Measurements from ENCODE around the gene DERA.
"Not testable (repeated sequence)": the region's sequence is repeated elsewhere in the genome, so short reads cannot be mapped to it uniquely, and the experiment has no call there.

Gene DERA

DNA sequence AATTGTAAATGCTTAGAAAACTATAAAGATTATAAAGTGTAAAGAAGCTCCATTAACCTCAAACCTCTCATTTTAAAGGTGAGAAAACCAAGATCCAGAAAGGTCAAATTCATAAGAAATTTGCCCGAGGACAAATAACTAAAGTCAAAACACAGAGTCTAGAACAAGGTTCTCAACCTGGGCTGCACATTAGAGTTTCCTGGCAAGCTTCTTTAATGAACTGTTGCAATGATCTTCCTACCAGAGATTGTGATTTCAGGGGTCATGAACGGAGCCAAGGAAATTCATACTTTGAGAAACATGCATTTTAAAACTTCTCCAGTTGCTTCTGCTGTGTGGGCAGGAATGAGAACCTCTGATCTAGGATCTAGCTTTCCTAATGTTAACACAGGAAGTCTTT, 86.8 kb downstream of the DERA start:
- DNase-seq: no peak
- no peak for TF ChIP-seq CTCF (IDR thresholded peaks at IDR 0.05; ENCODE audit: low read depth, low read length)

GRCh38 chr12:16002880-16003279, 91.7 kb downstream of the DERA start:
- Histone ChIP-seq H3K4me1 (no peaks in the 10 kb centered on the region), H3K9me3 (no peaks in the 10 kb centered on the region), H3K27me3 (no peaks in the 10 kb centered on the region), H3K4me3 (ENCODE audit: low read depth, low read length) (no peak overlapping the region), H3K36me3 (no peaks in the 10 kb centered on the region)
- no peak for TF ChIP-seq CTCF (IDR thresholded peaks at IDR 0.05; ENCODE audit: low read depth, low read length)
- DNase-seq: no peak

More for the DNA sequence above, 86.8 kb downstream of the DERA start:
- Histone ChIP-seq H3K4me1 (no peaks in the 10 kb centered on the region), H3K36me3 (no peaks in the 10 kb centered on the region), H3K9me3 (no peaks in the 10 kb centered on the region), H3K27me3 (no peaks in the 10 kb centered on the region), H3K4me3 (ENCODE audit: low read depth, low read length) (no peak overlapping the region)

- TF ChIP-seq CTCF (IDR thresholded peaks at IDR 0.05; ENCODE audit: low read depth, low read length): no peak
- no peaks in the 10 kb centered on the region for H3K4me1 ChIP-seq
- H3K36me3 ChIP-seq: no peaks in the 10 kb centered on the region
Observed at GRCh38 chr12:16003460-16003859, 92.3 kb downstream of the DERA start.

DNA sequence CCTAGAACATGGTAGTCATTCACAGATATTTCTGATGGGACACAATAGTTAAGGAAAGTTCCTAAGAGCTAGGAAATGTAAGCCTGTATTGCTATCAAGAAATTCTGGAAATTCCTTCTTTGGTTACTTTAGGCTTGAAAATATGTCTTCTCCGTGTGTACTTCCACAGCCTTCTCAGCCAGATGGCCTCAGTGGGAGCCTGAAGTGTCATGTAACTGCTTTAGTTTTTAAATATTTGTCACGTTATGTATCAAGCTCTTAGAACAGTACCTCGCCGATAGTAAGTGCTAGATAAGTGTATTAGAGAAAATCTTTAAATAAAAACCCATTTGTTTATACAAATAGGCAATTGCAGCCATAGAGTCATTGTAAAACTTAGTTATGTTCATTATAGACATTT, 95.6 kb downstream of the DERA start:
- H3K4me1 ChIP-seq: no peaks in the 10 kb centered on the region
- H3K4me3 ChIP-seq (ENCODE audit: low read depth, low read length): no peak overlapping the region
- H3K9me3 ChIP-seq: no peaks in the 10 kb centered on the region
- no peak for DNase-seq
- TF ChIP-seq CTCF (IDR thresholded peaks at IDR 0.05; ENCODE audit: low read depth, low read length): no peak
- no peaks in the 10 kb centered on the region for H3K36me3 ChIP-seq
- no peaks in the 10 kb centered on the region for H3K27me3 ChIP-seq

More at GRCh38 chr12:16003460-16003859, 92.3 kb downstream of the DERA start:
- DNase-seq: no peak
- H3K4me3 ChIP-seq (ENCODE audit: low read depth, low read length): no peak overlapping the region
- no peaks in the 10 kb centered on the region for H3K9me3 ChIP-seq
- H3K27me3 ChIP-seq: no peaks in the 10 kb centered on the region

DNA sequence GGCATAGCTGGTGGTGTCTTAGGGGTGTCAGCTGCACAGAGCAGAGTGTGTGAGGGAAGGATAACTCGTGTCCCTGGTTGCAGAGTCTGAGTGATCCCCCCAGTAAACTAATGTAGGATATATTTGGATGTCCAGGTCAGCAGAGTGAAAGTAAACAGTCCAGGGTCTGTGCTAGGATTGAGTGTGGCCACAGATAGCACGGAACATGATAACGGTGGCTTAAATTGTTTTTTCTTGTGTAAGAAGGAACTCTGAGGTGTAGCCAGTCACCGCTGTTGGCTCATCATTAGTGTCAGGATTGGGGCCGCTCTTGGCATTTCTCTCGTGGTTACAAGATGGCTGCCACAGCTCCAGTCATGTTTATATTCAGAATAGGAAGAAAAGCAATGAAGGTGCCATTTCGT, 97.3 kb downstream of the DERA start:
- no peaks in the 10 kb centered on the region for H3K9me3 ChIP-seq
- TF ChIP-seq CTCF (IDR thresholded peaks at IDR 0.05; ENCODE audit: low read depth, low read length): no peak
- H3K4me1 ChIP-seq: no peaks in the 10 kb centered on the region
- no peaks in the 10 kb centered on the region for H3K36me3 ChIP-seq
- no peak overlapping the region for H3K4me3 ChIP-seq (ENCODE audit: low read depth, low read length)
- no peak for DNase-seq
- H3K27me3 ChIP-seq: no peaks in the 10 kb centered on the region

GRCh38 chr12:16012117-16012516, 101.0 kb downstream of the DERA start:
- H3K4me1 ChIP-seq: no peaks in the 10 kb centered on the region
- no peak for TF ChIP-seq CTCF (IDR thresholded peaks at IDR 0.05; ENCODE audit: low read depth, low read length)
- H3K9me3 ChIP-seq: no peaks in the 10 kb centered on the region
- no peaks in the 10 kb centered on the region for H3K36me3 ChIP-seq
- H3K4me3 ChIP-seq (ENCODE audit: low read depth, low read length): no peak overlapping the region
- DNase-seq: no peak
- H3K27me3 ChIP-seq: no peaks in the 10 kb centered on the region

- H3K27me3 ChIP-seq; H3K9me3 ChIP-seq; H3K4me3 ChIP-seq (ENCODE audit: low read depth, low read length); DNase-seq; H3K4me1 ChIP-seq; H3K36me3 ChIP-seq: not testable (repeated sequence)
Observed at GRCh38 chr12:16013722-16014121, 102.6 kb downstream of the DERA start.

DNA sequence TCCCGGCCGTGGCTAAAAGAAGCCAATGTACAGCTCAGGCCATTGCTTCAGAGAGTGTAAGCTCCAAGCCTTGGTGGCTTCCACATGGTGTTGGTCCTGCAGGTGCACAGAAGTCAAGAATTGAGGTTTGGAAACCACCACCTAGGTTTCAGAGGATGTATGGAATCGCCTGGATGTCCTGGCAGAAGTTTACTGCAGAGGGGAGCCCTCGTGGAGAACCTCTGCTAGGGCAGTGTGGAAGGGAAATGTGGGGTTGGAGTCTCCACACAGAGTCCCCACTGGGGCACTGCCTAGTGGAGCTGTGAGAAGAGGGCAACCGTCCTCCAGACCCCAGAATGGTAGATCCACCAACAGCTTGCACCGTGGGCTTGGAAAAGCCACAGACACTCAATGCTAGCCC, 103.3 kb downstream of the DERA start:
- not testable (repeated sequence) for H3K4me3 ChIP-seq (ENCODE audit: low read depth, low read length); H3K4me1 ChIP-seq; H3K9me3 ChIP-seq; H3K27me3 ChIP-seq; DNase-seq; H3K36me3 ChIP-seq

All from BE2C (cell line).